Prostate gland (tissue), 2 donors: ENCODE measurements around the gene FOXRED2.

ENCODE experiments used
- CTCF ChIP-seq, 4 experiments: fragments of 200-600 bp in 2 of 4; fragments of 450-650 bp in 2 of 4; sonication (generic) in 2 of 4; IDR thresholded peaks; 1 replicate in 3 of 4; 2 replicates in 1 of 4; pipeline ENCODE4 v1.5.1; 2016 to 2019; ENCODE audit warnings: antibody characterized with exemption in 4 of 4, mild to moderate bottlenecking in 2 of 4, moderate library complexity in 2 of 4
- POLR2AphosphoS5 ChIP-seq: sonication (generic); formaldehyde crosslinking; IDR thresholded peaks from one replicate; pipeline ENCODE4 v1.6.1; 2017; ENCODE audit warnings: antibody characterized with exemption

- peak; percentile 93 to 99 (median 96) for TF ChIP-seq CTCF (IDR thresholded peaks at IDR 0.05)
- TF ChIP-seq POLR2AphosphoS5 = peak; percentile 83
These were observed 36.5 kb downstream of the FOXRED2 start for GRCh38 chr22:36470162-36470993.
